HK-2 (cell line): ENCODE results near the gene LETM1.

Experiments used
- DNase-seq: peaks from one replicate; pipeline ENCODE4 v3.0.0-alpha.2; 2018; ENCODE audit not compliant: unreplicated experiment

Gene LETM1

DNA sequence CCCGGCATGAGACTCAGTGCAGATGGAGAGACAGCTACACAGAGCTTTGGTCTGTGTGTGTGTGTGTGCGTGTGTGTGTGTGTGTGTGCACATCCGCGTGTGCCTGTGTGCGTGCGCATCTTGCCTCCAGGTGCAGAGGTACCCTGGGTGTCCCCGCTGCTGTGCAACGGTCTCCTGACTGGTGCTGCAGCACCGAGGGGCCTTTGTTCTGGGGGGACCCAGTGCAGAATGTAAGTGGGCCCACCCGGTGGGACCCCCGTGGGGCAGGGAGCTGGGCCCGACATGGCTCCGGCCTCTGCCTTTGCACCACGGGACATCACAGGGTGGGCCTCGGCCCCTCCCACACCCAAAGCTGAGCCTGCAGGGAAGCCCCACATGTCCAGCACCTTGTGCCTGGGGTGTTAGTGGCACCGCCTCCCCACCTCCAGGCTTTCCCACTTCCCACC lies 48.6 kb downstream of the LETM1 start:
- no peak for DNase-seq

DNA sequence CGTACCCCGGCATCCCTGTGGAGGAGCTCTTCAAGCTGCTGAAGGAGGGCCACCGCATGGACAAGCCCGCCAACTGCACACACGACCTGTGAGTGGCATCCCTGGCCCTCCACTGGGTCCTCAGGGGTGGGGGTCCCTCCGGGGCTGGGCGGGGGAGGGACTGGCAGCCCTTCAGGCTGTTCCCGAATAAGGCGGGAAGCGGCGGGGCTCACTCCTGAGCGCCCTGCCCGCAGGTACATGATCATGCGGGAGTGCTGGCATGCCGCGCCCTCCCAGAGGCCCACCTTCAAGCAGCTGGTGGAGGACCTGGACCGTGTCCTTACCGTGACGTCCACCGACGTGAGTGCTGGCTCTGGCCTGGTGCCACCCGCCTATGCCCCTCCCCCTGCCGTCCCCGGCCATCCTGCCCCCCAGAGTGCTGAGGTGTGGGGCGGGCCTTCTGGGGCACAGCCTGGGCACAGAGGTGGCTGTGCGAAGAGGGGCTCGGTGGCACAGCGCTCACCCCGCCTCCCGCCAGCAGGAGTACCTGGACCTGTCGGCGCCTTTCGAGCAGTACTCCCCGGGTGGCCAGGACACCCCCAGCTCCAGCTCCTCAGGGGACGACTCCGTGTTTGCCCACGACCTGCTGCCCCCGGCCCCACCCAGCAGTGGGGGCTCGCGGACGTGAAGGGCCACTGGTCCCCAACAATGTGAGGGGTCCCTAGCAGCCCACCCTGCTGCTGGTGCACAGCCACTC lies 49.2 kb downstream of the LETM1 start:
- DNase-seq = no peak

DNA sequence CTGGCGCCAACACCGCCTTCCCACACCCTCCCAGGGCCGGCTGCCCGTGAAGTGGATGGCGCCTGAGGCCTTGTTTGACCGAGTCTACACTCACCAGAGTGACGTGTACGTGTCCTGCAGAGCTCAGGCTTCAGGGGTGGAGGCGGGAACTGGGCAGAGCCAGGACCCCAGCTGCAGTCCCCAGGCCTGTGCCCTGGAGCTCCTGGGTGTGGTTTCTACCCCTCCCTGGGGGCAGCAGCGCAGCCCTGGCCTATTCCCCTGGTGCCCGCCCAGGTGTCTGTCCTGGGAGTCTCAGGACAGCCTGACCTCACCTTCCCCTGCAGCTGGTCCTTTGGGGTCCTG lies 49.8 kb downstream of the LETM1 start:
- no peak for DNase-seq

DNA sequence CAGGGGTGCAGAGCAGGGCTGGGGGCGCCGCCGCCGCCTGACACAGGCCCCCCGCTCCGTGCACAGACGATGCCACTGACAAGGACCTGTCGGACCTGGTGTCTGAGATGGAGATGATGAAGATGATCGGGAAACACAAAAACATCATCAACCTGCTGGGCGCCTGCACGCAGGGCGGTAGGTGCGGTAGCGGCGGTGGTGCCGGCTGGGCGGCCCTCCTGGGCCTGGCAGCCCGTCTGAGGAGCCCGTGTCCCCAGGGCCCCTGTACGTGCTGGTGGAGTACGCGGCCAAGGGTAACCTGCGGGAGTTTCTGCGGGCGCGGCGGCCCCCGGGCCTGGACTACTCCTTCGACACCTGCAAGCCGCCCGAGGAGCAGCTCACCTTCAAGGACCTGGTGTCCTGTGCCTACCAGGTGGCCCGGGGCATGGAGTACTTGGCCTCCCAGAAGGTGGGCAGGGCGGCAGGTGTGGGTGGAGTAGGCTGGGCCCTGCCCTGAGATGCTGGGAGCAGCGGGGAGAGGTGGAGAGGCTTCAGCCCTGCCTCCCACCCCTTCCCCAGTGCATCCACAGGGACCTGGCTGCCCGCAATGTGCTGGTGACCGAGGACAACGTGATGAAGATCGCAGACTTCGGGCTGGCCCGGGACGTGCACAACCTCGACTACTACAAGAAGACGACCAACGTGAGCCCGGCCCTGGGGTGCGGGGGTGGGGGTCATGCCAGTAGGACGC lies 50.3 kb downstream of the LETM1 start:
- DNase-seq = no peak

DNA sequence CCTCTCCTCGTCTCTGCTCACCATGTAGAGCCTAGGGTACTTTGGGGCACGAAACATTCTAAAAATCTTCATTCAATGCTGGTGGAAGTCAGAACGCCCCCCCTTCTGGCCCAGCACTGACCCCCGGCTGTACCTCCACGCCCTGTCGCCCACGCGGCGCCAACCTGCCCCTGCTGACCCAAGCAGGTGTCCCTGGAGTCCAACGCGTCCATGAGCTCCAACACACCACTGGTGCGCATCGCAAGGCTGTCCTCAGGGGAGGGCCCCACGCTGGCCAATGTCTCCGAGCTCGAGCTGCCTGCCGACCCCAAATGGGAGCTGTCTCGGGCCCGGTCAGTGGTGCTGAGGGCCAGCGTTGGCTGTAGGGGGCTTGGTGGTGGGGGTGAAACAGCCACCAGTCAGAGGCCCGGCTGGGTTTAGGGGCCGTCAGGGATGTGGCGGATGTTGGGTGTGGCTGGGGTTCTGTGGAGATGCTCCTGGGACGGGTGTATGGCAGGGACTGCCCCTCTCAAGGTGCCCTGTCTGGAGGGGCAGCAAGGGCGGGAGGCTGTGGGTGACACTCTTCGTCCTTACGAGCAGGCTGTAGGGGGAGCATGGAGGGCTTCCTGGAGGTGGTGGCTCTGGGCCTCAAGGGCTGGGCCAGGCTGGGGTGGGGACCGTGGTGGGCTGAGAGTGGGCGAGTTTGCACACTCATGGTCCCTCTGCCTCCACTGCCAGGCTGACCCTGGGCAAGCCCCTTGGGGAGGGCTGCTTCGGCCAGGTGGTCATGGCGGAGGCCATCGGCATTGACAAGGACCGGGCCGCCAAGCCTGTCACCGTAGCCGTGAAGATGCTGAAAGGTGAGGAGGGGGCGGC lies 51.1 kb downstream of the LETM1 start:
- no peak for DNase-seq

DNA sequence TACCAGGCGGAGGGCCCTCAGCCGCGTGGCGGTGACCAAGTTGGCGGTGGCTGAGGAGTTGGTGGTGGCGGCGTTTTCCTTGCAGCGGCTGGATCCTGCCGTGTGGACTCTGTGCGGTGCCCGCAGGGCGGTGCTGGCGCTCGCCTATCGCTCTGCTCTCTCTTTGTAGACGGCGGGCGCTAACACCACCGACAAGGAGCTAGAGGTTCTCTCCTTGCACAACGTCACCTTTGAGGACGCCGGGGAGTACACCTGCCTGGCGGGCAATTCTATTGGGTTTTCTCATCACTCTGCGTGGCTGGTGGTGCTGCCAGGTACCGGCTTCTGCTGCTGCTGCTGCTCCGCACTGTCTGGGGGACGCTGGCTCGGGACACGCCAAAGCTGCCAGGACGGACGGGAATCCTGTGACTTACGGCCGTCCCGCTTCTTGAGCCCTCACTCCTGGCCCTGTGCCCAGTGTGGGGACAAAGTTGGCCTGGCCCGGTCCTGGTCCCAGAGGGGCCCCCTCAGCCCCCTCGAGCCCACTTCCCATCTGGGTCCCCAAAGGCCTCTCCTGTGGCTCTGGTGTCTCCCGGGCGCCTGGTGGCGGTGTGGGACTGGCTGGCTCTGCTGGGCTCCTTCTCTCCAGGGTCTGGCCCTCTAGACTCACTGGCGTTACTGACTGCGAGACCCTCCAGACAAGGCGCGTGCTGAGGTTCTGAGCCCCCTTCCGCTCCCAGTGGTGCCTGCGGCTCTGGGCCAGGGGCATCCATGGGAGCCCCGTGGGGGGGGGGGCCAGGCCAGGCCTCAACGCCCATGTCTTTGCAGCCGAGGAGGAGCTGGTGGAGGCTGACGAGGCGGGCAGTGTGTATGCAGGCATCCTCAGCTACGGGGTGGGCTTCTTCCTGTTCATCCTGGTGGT lies 52.2 kb downstream of the LETM1 start:
- DNase-seq = no peak

DNA sequence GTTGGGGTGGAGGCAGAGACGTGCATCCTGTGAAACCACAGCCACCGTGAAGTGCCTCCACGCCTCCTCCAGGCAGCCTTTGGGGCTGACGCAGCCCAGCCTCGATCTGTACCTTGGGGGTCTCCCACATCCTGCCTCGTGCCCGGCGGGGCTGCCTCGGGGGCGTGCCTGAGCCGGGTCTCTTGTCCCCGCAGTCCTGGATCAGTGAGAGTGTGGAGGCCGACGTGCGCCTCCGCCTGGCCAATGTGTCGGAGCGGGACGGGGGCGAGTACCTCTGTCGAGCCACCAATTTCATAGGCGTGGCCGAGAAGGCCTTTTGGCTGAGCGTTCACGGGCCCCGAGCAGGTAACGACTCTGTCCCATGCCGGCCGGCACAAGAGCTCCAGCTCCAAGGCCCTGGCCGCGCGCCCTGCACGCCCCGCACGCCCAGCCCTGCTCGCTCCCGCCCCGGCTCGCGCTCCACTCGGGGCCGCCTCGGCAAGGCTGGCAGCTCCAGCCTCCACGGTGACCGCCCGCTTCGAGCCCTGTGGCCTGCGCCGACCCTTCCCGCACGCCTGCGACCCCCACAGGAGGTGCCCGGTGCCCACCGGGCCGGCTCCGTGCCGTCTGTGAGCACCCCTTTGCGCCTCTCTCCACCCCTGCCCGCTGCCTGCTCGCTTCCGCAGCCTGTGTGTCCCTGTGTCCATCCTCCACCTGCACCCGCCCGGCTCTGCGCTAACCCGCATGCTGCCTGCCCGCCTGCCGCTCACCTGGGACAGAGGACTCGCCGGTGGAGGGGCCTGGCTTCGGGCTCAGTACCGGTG lies 53.0 kb downstream of the LETM1 start:
- DNase-seq = no peak

DNA sequence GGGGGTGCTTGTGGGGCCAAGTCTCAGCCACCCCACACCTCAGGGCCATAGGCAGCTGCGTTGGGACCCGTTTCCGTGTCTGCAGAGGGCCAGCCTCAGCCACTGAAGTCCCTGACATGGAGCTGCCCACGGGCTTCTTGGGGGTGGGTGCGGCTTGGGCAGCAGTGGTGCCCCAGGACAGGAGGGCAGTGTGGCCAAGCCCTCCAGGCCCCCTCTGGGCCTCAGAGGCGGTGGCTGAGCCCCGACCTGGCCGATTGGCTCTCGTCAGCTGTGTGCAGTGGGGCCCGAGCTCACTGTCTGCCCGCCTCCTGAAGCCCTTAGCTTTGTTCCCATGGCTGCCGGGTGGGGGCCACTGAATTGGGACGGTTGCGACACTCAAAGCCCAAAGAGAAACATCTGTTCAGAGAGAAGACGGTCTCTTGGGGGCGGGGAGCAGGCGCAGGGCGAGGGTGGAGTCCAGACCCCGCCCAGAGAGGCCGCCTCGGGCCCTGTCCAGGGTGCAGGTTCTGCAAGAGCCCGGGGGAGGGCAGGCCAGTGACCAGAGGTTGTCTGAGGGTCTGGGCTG lies 53.7 kb downstream of the LETM1 start:
- no peak for DNase-seq

DNA sequence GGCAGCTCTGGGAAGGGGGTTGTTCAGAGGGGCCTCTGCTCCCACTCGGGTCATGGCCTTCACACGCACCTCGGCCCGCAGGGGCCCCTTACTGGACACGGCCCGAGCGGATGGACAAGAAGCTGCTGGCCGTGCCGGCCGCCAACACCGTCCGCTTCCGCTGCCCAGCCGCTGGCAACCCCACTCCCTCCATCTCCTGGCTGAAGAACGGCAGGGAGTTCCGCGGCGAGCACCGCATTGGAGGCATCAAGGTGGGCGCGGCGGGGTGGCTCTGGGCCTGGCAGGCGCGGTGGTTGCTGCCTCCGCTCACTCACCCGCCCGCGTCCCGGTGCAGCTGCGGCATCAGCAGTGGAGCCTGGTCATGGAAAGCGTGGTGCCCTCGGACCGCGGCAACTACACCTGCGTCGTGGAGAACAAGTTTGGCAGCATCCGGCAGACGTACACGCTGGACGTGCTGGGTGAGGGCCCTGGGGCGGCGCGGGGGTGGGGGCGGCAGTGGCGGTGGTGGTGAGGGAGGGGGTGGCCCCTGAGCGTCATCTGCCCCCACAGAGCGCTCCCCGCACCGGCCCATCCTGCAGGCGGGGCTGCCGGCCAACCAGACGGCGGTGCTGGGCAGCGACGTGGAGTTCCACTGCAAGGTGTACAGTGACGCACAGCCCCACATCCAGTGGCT lies 54.5 kb downstream of the LETM1 start:
- no peak for DNase-seq

DNA sequence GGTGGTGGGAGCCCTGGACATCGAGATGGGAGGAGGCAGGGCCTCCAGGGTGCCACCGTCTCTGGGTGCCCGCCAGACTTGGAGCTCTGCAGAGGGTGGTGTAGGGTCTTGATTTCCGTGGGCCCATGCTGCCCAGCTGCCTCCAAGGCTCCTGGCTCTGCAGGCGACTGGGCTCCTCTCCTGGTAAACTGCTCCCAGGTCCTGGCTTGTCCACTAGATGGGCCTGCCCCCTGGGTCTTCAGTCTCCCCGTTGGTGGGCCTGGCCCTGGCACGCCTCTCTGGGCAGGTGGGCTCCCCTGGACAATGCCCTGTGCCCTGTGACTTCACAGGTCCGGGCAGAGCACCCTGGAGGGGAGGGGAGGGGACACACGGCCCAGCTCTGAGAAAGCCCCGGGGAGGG lies 55.2 kb downstream of the LETM1 start:
- DNase-seq = no peak

DNA sequence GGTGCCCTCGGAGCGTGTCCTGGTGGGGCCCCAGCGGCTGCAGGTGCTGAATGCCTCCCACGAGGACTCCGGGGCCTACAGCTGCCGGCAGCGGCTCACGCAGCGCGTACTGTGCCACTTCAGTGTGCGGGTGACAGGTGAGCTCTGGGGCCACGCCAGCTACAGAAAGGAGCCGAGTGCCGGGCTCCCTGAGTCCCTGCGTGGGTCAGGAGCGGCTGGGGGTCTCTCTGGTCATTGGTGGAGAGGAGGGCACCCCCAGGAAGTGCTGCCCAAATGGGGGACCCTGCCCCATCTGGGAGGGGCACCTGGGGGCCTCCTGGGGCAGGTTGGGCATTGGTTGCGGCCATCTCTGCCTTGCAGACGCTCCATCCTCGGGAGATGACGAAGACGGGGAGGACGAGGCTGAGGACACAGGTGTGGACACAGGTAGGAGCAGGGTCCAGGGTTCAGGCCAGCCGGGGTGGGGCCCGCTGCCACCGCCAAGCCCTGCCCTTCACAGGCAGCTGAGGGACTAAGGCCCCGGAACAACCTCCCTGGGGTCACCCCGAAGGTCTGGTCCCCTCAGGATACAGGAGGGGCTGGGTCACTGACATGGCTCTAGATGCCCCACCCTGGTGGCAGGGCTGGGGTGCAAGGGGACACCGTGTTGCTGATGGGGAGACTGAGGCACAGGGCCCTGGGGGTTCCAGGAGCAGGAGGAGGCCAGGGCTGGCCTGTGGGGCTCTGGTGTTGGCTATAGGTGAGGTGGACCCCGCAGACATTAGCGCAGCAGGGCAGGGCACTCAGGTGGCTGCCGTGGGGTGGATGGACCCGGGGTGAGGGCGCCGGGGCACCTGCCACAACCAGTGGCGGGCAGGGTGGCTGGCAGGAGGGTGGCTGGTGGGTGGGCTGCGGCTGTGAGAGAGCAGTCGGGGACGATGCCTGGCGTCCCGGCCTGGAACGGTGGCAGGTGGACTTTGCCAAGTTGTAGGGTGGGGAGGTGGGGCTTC lies 56.3 kb downstream of the LETM1 start:
- no peak for DNase-seq

DNA sequence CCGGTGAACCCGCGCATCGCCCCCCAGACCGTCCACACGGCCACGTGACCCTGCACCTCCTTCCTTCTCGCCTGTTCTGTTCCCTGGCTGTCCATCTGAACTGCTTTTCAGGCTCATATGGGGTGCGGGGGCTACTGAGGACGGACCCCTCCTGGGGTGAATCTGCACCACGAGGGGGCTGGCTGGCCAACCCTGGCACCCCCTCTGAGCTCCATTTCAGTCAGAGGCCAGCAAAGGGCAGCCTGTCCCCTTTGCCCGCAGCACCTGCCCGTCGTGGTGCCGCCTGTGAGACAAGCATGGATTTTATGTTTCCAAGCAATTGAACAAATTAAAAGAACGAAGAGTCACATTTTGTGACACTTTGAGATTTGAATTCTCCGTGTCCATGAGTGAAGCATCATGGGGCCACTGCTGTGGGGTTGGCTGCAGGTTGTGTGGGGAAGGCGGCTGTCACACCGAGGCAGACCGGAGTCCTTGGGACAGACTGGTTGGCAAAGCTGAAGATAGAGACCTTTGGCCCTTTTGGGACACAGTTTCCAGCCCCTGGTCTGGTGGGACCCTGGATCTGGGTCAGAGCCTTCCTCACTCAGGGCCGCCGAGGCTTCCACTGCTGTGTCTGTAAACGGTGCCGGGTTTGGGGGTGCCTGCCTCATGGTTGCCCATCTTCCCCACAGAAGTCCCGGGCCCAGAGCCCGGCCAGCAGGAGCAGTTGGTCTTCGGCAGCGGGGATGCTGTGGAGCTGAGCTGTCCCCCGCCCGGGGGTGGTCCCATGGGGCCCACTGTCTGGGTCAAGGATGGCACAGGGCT lies 57.2 kb downstream of the LETM1 start:
- no peak for DNase-seq

DNA sequence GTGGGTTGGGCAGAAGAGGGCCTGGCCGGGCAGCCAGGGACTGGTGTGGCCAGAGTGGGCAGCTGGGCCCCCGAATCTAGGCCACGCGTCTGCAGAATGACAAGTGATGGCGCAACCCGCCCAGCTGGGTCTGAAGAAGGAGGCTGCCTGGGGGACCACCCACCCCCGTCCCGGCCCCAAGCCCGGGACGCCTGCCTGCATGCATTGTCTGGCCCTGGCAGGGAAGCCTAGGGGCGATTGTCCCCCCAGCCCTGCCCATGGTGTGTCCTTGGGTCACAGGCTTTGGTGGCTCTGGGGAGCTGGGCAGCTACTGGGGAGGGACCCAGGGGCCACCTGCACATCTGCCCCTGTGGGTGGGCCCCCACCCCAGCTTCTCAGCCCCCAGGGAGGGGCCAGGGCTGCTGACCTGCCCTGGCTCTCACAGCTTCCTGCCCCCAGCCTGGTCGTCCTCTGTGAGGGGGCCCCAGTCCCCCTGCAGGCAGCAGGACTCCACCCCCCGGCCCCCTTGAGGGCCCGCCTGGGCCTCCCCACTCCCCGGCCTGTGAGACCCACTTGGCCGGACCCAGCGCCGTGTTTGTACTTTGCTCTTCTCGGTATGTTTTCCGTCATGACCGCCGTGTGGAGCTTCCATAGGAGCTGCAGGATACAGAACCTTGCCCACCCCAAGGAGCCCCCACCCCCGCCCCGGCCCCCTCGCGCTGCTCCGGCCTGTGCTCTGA lies 57.9 kb downstream of the LETM1 start:
- no peak for DNase-seq

DNA sequence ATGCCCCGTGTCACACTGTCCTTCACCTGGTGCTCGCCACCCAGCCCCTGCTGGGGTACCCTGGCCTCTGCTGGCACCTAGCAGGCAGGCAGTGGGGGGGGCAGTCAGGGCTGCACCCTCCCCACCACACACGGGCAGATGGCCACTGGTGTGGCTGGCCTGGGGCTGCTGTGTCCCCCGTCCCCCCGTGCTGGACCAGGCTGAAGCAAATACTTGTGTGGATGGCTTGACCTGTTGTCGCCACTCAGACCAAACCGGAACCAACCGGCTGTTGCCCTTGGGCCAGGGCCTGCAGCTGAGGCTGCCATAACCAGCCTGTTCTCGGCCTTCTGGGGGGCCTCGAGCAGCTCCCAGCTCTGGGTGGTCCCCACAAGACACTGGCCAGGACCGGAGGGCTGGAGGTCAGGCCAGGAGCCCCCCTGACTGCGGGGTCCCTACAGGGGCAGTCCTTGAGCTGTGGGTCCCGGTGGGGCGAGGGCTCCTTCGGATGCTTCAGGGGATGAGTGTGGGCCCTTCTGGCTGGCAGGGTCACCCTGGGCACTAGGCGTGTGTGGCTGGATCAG lies 58.6 kb downstream of the LETM1 start:
- DNase-seq = no peak

DNA sequence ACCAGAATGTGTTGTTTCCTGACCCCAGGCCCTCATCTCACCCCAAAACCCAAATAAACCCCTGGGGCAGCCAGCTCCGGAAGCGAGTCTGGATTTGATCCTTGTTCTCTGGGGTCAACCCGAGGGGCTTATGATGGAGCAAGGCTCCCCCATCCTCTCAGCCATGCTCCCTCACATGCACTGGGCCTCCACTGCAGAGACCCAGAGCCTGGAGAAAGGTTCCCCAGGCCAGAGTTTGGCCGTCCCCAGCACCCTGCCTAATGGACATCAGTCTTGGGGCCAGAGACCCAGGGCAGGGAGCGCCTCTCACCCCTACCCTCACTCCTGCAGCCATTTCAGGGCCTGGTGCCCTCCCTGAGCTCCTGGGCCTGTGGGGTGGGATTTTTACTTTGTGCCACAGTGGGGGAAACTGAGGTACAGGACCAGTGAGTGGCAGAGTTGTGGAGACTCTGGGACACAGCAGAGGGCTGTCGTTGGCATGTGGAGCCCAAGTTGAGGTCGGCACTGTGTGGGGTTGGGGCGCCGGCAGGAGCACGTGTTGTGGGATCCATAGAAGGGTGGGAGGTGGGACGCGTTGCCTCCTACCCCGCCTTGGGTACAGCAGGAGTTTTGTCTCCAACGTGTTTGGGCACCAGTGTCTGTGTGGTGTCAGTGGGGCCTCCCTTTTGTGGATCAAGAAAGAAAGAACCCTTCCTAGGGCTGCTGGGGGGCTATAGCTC lies 59.3 kb downstream of the LETM1 start:
- no peak for DNase-seq
